ENCODE results near the gene AADAC. TPM values are rescaled to one million over a fixed set of nuclear protein-coding genes. Genes with fewer than 3 reads are reported as not detected.

The AADAC gene
- polyA plus RNA-seq, 1 donor (not counting 4 experiments of a cell fraction or from before 2014, with no cell fraction given), result 0.28 TPM

DNA sequence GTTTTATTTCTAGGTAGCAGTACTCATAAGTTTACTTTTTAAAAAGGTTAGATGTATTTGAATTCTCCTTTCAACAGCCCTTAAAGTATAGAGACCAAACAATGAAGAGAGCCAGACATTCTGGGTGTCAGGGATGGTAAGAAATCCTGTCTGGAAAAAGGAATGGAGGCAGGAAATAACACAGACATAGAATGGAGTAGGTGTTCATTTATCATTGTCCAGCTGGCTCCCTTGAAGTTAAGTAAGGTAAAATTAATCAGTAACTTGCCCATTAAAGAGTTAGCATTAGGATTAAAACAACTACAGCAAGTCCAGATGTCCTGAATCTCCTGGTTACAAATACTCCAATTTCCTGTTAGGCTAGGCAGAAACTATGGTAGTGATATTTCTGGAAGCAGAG, 46.0 kb downstream of the AADAC start:
- no peaks in the 10 kb centered on the region for H3K9me1 ChIP-seq (ENCODE audit: control insufficient read depth, extremely low read depth, insufficient read depth, low read length)
- peaks cover 16% of the 10 kb centered on the region for H3K4me1 ChIP-seq (ENCODE audit: control insufficient read depth, extremely low read depth, insufficient read depth, low read length)
- no peaks in the 10 kb centered on the region for H4K20me1 ChIP-seq (ENCODE audit: control insufficient read depth, extremely low read depth, insufficient read depth, low read length)
- no peaks in the 10 kb centered on the region for H3K9me3 ChIP-seq (ENCODE audit: control insufficient read depth, low read depth, low read length)
- no peaks in the 10 kb centered on the region for H3K79me2 ChIP-seq (ENCODE audit: control insufficient read depth, insufficient read depth, low read length)
- dilution Hi-C loops (cut with MboI; ENCODE audit: extremely low pct_ligation_motif_present, low sequenced_read_pairs), result no loop called here
- no peak for FAIRE-seq
- DNase-seq (ENCODE audit: low read depth, low spot score), result no peak
- no peak overlapping the region for H3K27ac ChIP-seq (ENCODE audit: control insufficient read depth, insufficient read depth, low read length)
- H3K4me3 ChIP-seq (ENCODE audit: control insufficient read depth in 2 of 3, extremely low read depth in 1 of 3, insufficient read depth in 2 of 3, low read depth in 1 of 3, low read length in 3 of 3), result no peak overlapping the region
- TF ChIP-seq EZH2 (IDR thresholded peaks at IDR 0.05; ENCODE audit: low read length), result no peak
- TF ChIP-seq, protein P1, sequence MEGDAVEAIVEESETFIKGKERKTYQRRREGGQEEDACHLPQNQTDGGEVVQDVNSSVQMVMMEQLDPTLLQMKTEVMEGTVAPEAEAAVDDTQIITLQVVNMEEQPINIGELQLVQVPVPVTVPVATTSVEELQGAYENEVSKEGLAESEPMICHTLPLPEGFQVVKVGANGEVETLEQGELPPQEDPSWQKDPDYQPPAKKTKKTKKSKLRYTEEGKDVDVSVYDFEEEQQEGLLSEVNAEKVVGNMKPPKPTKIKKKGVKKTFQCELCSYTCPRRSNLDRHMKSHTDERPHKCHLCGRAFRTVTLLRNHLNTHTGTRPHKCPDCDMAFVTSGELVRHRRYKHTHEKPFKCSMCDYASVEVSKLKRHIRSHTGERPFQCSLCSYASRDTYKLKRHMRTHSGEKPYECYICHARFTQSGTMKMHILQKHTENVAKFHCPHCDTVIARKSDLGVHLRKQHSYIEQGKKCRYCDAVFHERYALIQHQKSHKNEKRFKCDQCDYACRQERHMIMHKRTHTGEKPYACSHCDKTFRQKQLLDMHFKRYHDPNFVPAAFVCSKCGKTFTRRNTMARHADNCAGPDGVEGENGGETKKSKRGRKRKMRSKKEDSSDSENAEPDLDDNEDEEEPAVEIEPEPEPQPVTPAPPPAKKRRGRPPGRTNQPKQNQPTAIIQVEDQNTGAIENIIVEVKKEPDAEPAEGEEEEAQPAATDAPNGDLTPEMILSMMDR (optimal IDR thresholded peaks at IDR 0.05 in 1 of 3, IDR thresholded peaks at IDR 0.05 in 1 of 3, conservative IDR thresholded peaks at IDR 0.05 in 1 of 3; ENCODE audit: extremely low read depth in 1 of 3, insufficient read depth in 2 of 3, low read length in 3 of 3), result no peak
- no peak overlapping the region for H3K9ac ChIP-seq (ENCODE audit: control insufficient read depth, extremely low read depth, insufficient read depth, low read length)
- H3K27me3 ChIP-seq (ENCODE audit: control insufficient read depth, extremely low read depth, insufficient read depth, low read length), result no peaks in the 10 kb centered on the region
- peak overlapping the region; percentile 58 for H2AFZ ChIP-seq (ENCODE audit: control insufficient read depth, low read length)
- no peaks in the 10 kb centered on the region for H3K36me3 ChIP-seq (ENCODE audit: control insufficient read depth in 2 of 2, extremely low read depth in 1 of 2, insufficient read depth in 2 of 2, low read length in 2 of 2)
- H3K4me2 ChIP-seq (ENCODE audit: control insufficient read depth, extremely low read depth, insufficient read depth, low read depth, low read length), result no peak overlapping the region

DNA sequence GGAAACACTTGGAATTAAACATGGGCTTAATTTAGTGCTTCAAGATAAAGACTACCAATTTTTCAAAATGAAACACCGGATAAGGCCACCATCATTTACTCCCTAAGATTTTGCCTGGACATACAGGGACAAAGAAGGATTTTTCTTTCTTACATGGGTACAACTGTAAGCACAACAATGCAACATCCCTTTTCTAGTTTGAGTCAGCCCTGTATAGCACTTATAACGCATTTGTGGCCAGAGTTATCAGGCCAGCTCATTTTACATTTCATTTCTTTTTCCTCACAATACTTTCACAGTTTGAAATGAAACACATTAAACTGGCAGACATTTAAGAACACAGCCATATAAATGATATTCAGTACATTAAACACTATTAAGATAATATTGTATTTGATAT, 49.7 kb downstream of the AADAC start:
- DNase-seq (ENCODE audit: low read depth, low spot score) (no peak), FAIRE-seq (no peak)
- no peaks in the 10 kb centered on the region for H4K20me1 ChIP-seq (ENCODE audit: control insufficient read depth, extremely low read depth, insufficient read depth, low read length)
- no peak overlapping the region for H3K9ac ChIP-seq (ENCODE audit: control insufficient read depth, extremely low read depth, insufficient read depth, low read length)
- no peak for TF ChIP-seq EZH2 (IDR thresholded peaks at IDR 0.05; ENCODE audit: low read length)
- TF ChIP-seq, protein P1 (optimal IDR thresholded peaks at IDR 0.05 in 1 of 3, IDR thresholded peaks at IDR 0.05 in 1 of 3, conservative IDR thresholded peaks at IDR 0.05 in 1 of 3; ENCODE audit: extremely low read depth in 1 of 3, insufficient read depth in 2 of 3, low read length in 3 of 3), result no peak
- H3K27ac ChIP-seq (ENCODE audit: control insufficient read depth, insufficient read depth, low read length), result no peak overlapping the region
- H3K4me3 ChIP-seq (ENCODE audit: control insufficient read depth in 2 of 3, extremely low read depth in 1 of 3, insufficient read depth in 2 of 3, low read depth in 1 of 3, low read length in 3 of 3), result no peak overlapping the region
- H3K9me1 ChIP-seq (ENCODE audit: control insufficient read depth, extremely low read depth, insufficient read depth, low read length), result no peaks in the 10 kb centered on the region
- no peaks in the 10 kb centered on the region for H3K79me2 ChIP-seq (ENCODE audit: control insufficient read depth, insufficient read depth, low read length)
- dilution Hi-C loops (cut with MboI; ENCODE audit: extremely low pct_ligation_motif_present, low sequenced_read_pairs), result no loop called here
- no peaks in the 10 kb centered on the region for H3K9me3 ChIP-seq (ENCODE audit: control insufficient read depth, low read depth, low read length)
- no peak overlapping the region for H2AFZ ChIP-seq (ENCODE audit: control insufficient read depth, low read length)
- H3K36me3 ChIP-seq (ENCODE audit: control insufficient read depth in 2 of 2, extremely low read depth in 1 of 2, insufficient read depth in 2 of 2, low read length in 2 of 2), result no peaks in the 10 kb centered on the region
- peaks cover 21% of the 10 kb centered on the region for H3K4me1 ChIP-seq (ENCODE audit: control insufficient read depth, extremely low read depth, insufficient read depth, low read length)
- no peaks in the 10 kb centered on the region for H3K27me3 ChIP-seq (ENCODE audit: control insufficient read depth, extremely low read depth, insufficient read depth, low read length)
- H3K4me2 ChIP-seq (ENCODE audit: control insufficient read depth, extremely low read depth, insufficient read depth, low read depth, low read length), result no peak overlapping the region

Measured in keratinocyte (primary cell).